AG10803 (cell line): Measurements from ENCODE around the gene ASB10.
A peak's percentile ranks its signal among the peaks of the same experiment; 100 is the strongest.

Source experiments
- DNase-seq: peaks from one replicate; pipeline ENCODE4 v3.0.0; 2010; ENCODE audit warnings: low read depth
- H3K4me3 ChIP-seq: 2 replicates; pipeline ENCODE4 v1.5.1; 2011; ENCODE audit warnings: mild to moderate bottlenecking, low read length, control low read depth
- TF ChIP-seq, protein P1 (sequence below): conservative IDR thresholded peaks from 2 replicates; pipeline ENCODE4 v1.5.1; 2011; ENCODE audit warnings: mild to moderate bottlenecking, low read length, control low read depth, inconsistent platforms

Gene ASB10

DNA sequence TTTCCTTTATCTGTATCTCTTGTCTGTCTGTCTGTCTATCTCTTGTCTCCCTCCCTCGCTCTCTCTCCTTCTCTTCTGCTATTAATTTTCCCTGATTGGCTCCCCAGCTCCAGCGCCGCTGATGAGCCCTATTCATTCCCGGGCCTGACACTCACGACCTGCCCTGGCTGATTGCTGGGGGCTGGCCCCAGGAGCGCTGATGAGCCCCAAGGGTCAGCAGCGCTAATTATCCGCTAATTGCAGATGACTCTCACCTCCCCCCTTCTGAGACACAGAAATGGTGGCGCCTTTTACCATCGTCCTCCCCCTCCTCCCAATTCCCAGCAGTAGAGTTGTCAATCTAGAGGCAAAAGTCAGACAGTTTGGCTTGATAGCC lies 18.3 kb downstream of the ASB10 start:
- DNase-seq = no peak
- TF ChIP-seq, protein P1, sequence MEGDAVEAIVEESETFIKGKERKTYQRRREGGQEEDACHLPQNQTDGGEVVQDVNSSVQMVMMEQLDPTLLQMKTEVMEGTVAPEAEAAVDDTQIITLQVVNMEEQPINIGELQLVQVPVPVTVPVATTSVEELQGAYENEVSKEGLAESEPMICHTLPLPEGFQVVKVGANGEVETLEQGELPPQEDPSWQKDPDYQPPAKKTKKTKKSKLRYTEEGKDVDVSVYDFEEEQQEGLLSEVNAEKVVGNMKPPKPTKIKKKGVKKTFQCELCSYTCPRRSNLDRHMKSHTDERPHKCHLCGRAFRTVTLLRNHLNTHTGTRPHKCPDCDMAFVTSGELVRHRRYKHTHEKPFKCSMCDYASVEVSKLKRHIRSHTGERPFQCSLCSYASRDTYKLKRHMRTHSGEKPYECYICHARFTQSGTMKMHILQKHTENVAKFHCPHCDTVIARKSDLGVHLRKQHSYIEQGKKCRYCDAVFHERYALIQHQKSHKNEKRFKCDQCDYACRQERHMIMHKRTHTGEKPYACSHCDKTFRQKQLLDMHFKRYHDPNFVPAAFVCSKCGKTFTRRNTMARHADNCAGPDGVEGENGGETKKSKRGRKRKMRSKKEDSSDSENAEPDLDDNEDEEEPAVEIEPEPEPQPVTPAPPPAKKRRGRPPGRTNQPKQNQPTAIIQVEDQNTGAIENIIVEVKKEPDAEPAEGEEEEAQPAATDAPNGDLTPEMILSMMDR = no peak
- H3K4me3 ChIP-seq = no peak overlapping the region

DNA sequence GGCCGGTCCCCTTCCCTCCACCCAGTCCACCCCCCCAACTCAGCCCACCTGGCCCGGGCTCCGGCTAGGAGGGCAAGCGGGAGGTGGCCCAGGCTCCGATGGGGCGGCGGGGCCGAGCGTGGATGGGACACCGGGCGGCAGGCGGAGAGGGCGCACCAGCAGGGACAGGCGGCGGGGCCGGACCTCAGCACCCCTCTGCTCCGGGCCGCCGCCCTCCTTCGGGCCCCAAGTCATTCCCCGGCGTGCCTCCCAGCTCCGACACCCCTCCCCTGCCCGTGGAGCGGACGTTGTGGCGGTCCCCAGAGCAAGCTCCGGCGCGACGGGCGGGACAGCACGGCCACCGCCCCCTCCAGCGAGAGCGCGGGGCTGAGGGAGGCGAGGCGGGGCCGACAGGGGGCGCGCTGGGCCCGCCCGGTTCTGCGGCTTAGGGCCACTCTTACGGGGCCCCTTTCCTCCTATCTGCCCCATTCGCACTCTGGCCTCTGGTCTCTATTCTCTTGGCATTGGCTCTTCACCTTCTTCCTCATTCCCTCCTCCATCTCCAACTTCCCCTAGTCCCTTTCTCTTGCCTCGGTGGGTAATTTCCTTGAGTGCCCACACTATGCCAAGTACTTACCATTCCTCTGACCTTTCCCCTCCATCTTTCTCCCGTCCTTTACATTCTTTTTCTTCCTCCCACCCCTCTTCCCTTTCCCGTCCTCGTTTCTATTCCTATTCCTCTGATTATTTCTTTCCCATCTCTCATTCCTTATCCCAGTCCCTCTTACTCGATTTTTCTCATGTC lies 18.9 kb downstream of the ASB10 start:
- DNase-seq = no peak
- H3K4me3 ChIP-seq = no peak overlapping the region
- TF ChIP-seq, protein P1 = peak; percentile 31

DNA sequence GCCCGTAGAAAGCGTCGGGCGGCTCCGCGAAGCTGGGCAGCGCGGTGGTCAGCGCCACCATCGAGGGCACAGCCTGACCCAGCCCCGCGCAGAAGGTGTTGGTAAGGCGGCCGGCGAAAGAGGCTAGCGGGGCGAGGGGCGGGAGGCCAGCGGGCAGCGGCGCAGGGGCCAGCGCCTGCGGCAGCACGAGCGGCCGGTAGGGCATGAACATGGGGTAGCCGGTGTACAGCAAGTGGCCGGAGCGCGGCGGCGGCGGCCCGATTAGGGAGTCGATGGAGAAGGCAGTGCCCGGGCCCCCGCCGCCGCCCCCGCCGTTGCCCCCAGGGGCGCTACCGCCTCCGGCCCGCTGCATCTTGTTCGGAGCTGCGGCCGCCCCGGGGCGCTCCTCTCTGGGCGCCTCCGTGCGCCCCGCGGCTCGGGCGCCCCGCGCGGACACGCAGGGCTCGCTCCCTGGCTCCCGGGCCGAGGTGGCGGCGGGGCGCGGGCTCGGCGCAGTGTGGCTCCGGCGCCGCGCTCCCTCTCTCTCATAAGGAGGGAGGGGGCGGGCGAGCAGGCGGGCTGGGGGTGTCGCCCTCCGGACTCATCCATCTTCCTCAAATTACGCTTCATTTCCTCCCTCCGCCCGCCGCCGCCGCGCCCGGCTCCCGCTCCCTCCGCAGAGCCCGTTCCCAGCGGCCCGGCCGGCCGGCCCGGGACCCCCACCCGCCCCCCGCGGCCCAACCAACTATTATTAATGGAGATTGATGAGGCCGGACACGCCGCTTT lies 19.7 kb downstream of the ASB10 start, which contains the start of gene GBX1:
Gene GBX1, minus strand, starts transcription at position 498 of the 765 bp plus-strand sequence. Its CDS starts 146 bp downstream, at position 352.
- no peak for DNase-seq
- H3K4me3 ChIP-seq = no peak within 1 kb of the TSS
- TF ChIP-seq, protein P1 = no peak

- TF ChIP-seq, protein P1 = no peak
- no peak overlapping the region for H3K4me3 ChIP-seq
These were observed 20.3 kb downstream of the ASB10 start for GRCh38 chr7:151166629-151167196.

DNA sequence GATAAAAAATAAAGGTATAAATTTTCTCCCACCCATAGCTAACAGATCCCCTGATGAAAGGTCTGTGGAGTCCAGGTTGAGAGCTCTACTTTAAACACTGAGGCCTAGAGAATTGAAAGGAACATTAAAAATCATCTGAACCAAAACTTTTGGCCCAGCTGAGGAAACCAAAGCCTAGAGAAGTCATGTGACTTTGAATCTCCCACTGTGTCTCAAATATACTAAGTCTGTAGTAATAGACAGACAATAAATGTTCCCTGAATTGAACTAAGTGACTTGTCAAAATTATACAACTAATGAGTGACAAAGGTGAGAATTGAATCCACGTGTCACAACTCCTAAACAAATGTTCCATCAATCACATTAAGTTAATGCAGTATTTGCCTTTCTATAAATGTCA lies 25.3 kb downstream of the ASB10 start:
- TF ChIP-seq, protein P1 = no peak
- H3K4me3 ChIP-seq = no peak overlapping the region
- DNase-seq = no peak

More at GRCh38 chr7:151166629-151167196, 20.3 kb downstream of the ASB10 start:
- no peak for DNase-seq

DNA sequence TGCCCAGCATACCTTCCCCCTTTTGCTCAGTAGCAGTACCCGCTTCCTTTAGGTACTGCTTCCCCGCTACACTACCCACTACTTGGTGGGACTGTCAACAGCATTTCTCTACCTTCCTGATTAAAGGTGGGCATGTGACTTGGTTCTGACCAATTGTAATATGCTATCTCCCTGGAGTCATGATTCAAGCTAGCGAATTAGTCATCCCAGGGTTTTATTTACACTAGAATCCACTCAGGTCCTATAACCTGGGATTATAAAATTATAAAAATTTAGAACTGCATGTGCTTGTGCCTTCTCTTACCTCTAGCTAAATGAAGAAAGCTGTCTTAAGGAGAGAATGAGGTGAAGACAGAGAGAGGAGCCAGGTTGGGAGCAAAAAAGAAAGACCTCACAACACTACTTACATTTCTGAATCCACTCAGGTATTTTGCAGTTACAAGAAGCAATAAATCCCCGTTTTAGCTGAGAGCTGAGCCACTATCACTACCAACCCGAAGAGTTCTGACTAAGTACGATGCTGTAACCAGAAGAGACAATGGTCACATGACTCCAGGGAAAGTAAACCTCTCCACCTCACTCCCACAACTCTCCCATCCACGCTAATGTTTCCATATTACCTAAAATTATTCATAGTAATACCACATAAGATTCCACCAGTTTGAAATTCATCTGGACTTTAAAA lies 29.3 kb downstream of the ASB10 start:
- DNase-seq = no peak
- TF ChIP-seq, protein P1 = no peak
- H3K4me3 ChIP-seq = no peak overlapping the region
